GM18951 (cell line): ENCODE data around the gene DTHD1.

Experiments used
- POLR2A ChIP-seq: IDR thresholded peaks from 4 replicates; pipeline ENCODE4 v1.6.1; 2011; ENCODE audit warnings: mild to moderate bottlenecking; ENCODE audit not compliant: insufficient read length, insufficient read depth; ENCODE audit errors: extremely low read depth
- in situ Hi-C: fragments of 300-500 bp; cut with MboI; formaldehyde crosslinking; loops from one replicate; pipeline ENCODE4 v1.12.0; 2022; ENCODE audit warnings: low sequenced_read_pairs, mixed read lengths, inconsistent platforms; ENCODE audit not compliant: unreplicated experiment

Gene DTHD1

DNA sequence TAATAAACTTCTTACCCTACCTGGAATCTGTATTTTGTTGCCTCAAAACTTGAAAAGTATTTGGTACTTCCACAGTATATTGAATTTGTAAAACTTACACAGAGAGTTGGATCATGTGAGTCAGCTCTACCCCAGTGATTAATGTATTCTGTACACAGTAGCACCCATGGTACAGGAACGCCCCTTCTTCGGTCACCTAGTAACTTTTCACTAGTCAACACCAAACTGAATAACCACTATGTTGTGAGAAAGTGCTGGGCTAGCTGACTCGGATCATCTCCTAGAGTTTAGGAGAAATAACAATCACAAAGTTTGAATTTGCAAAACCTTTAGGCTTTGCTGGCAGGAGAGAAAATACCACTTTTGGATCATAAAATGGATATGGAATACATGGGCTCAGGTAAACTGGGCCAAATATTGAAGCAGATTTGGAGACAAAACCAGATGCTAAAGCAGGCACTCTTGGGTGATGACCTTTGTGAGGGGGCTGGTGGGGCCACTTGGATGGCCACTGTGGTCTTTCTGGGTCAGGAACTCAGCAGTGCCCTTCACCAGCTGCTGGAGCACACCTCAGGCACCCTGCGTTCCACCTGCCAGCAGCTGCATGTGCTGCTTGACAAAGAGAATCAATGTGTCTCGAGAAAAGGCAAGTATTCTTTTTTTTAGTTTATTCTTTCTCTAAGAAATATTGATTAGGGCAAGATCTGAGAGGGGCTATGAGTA lies at the start of gene DTHD1:
TSS of gene DTHD1 (plus strand) at position 233 of the 723 bp plus-strand sequence. CDS start at position 376, 143 bp downstream.
- TF ChIP-seq POLR2A: no peak
- in situ Hi-C loops: no loop called here

- TF ChIP-seq POLR2A: no peak
- in situ Hi-C loops: no loop called here
These were observed 47.7 kb upstream of the DTHD1 start for GRCh38 chr4:36233567-36234266.

GRCh38 chr4:36235306-36235705 lies 46.1 kb upstream of the DTHD1 start:
- in situ Hi-C loops: no loop called here
- TF ChIP-seq POLR2A: no peak

DNA sequence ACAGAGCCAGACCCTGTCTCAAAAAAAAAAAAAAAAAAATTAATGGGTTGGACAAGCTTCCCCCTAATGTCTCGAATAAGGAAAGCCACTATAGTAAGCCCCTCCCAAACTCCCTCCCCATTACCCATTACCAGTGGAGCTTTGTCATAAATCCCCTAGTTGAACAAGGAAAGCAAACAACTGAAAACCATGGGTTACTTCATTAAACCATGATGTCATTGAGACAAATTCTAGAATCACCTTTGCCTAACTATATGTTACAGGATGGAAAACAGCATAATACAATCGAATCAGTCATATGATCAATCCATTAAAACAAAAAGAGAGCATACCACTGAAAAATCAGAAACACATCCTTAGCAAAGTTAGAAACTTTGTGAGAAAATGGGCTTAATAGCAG lies 45.3 kb upstream of the DTHD1 start:
- TF ChIP-seq POLR2A: no peak

DNA sequence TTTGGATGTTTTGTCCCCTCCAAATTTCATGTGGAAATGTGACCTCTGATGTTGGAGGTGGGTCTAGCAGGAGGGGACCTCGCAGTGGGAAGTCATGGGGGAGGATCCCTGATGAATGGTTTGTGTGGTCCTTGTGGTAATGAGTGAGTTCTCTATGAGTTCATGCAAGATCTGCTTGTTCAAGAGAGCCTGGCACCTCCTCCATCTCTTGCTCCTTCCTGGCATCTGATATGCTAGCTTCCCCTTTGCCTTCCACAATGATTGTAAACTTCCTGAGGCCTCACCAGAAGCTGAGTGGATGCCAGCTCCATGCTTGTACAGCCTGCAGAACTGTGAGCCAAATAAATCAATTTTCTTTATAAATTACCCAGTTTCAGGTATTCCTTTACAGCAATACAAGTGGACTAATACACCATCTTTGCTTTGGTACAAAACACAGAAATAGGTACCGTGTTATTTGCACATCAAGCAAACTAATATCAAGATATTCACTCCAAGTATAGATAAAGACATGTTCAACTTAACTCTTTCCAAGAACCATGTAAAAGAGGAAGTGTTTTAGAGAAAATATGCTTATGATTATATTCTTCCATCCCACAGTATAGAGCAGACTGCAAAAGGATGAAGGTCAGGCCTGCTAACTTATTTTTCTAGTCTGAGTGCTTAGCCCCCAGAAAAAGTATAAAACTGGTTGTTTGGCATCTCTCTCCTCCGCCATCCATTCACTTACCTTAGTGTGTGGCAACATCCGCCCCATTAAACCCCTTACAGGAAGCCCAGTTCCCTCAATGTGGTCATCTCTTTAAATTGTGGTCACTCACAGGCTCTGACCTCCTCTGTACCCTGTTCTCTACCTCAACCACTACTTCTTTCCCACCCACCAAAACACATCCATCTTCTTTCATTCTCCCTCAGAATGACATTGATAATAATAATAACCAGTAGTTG lies 43.8 kb upstream of the DTHD1 start:
- in situ Hi-C loops: no loop called here

More for the DNA sequence above, 45.3 kb upstream of the DTHD1 start:
- in situ Hi-C loops: no loop called here

DNA sequence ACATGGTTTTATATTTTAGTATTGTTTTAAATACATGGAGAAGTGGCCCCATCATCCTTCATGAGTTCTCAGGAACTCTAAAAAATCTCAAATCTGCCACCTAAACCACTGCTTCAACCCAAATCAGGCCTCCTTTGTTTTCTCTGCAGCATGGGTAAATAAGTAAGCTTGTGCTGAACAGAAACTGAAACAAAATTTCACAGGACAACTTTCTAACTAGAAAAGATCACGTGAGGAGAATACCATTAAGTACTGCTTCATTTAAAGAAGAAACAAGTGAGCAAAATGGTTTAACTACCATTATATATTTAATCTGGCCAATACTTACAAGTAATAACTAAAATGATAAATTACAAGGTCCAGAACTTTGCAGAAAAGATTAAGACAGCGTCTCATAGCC lies 39.6 kb upstream of the DTHD1 start:
- in situ Hi-C loops: no loop called here
- TF ChIP-seq POLR2A: no peak

More for the DNA sequence above, 43.8 kb upstream of the DTHD1 start:
- no peak for TF ChIP-seq POLR2A

DNA sequence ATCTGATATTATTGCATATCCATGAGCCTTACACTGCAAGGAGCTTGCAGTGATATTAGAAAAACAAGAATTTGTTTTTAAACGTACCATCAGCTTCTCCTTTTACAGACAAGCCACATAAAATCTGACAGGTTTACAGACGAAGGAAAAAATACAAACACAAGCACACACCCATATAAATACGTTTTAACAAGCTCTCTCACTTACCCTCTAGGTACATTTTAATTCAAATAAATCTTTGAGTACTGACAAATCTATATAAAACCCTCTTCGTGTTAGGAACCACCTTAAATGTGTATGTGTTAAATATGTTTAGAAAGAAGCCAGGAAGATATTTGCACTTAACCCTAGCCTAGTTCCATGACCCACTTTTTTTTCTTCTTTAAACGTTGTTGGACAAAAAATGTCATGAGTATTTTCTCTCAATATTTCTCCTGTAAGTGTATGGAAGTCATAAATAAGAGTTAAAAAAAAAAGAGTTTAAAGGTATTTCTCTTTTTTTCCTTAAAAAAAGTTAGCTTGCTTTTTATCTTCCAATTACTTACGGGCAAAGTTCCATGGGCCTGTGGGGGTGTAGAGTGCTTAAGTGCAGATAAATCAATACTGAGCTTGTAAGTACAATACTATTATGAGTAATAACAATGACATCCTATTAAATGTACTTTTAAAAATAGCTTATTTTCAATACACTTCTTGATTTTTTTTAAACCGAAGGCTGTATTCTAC lies 38.6 kb upstream of the DTHD1 start:
- in situ Hi-C loops: no loop called here

GRCh38 chr4:36243355-36244256 lies 37.8 kb upstream of the DTHD1 start:
- in situ Hi-C loops: no loop called here

More for the DNA sequence above, 38.6 kb upstream of the DTHD1 start:
- TF ChIP-seq POLR2A: no peak

DNA sequence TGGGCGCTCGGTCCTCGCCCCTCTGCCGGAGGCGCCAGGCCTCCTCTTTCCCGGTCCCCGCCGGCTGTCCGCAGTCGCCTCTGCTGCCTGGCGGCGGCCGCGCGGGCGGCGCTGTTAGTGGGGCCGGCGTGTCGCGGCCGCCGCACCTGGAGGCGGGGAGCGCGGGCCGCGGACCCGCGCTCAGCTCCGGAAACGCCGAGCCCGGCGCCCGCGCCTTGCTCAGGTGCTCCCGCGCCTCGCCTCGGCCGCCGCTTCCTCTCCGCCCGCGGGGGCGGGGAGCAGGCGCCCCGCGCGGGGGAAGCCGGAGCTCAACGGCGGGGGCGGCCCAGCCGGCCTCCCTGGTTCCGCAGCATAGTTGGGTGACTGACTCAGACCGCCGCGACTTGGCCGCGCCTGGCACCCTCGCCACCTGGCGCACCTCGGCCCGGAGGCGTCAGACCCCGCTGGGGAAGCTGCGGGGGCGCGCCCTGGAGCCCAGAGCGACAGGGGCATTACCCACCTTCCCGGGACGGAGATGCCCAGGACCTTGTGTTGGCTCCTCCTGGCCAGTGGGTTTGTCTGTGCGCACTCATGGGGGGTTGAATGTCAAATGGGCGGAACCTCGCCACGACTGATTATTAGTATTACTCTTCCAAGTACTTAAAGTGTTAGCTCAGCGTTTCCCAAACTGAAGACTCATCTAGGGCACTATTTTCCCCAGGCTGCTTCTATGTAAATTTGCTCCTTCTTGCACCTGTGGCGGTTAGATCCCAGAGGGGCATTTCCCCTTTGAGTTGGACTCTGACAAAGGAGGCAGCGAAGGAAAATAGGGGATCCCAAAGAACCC lies 36.9 kb upstream of the DTHD1 start, which contains the start of gene ARAP2:
TSS of gene ARAP2 (minus strand) at position 258 of the 826 bp plus-strand sequence. CDS start 15,028 bp downstream, outside the sequence.
- peak; percentile 53 for TF ChIP-seq POLR2A
- in situ Hi-C loops: no loop called here

More at GRCh38 chr4:36243355-36244256, 37.8 kb upstream of the DTHD1 start:
- no peak for TF ChIP-seq POLR2A

DNA sequence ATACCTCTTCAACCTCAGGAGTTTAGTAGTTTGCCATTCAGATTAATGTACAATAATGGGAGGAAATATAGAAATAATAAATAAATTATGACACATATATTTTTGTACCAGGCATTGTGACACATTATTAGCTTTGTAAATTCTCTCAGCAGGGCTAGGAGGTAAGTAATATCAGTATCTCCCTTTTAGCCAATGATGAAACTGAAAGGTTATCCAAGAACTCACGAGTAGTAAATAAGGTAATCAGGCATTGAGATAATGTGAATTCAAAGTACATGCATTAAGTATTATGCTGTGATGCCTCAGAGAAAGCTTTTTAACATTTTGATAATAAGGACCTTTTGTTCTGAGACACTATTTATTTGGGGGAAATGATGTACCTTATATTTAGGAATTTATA lies 31.8 kb upstream of the DTHD1 start:
- TF ChIP-seq POLR2A: no peak
- in situ Hi-C loops: no loop called here

- in situ Hi-C loops: no loop called here
- TF ChIP-seq POLR2A: no peak
These were observed 29.4 kb upstream of the DTHD1 start for GRCh38 chr4:36251983-36252382.
